Brain microvascular endothelial cell (primary cell): Measurements from ENCODE around the gene SOBP.

Experiments used
- DNase-seq: peaks from one replicate; pipeline ENCODE4 v3.0.0-alpha.2; 2020
- H3K27ac ChIP-seq: fragments of 250-450 bp; sonication (Bioruptor Pico); 2 replicates; pipeline ENCODE4 v1.5.1; 2020; ENCODE audit warnings: mild to moderate bottlenecking, moderate library complexity
- H3K27me3 ChIP-seq: fragments of 250-450 bp; sonication (Bioruptor Pico); replicated peaks from 2 replicates; pipeline ENCODE4 v1.5.1; 2020; ENCODE audit warnings: mild to moderate bottlenecking
- H3K36me3 ChIP-seq: fragments of 250-450 bp; sonication (Bioruptor Pico); replicated peaks from 2 replicates; pipeline ENCODE4 v1.5.1; 2020; ENCODE audit warnings: mild to moderate bottlenecking
- H3K4me3 ChIP-seq: 2 replicates; pipeline ENCODE4 v1.5.1; 2011; ENCODE audit warnings: low read depth, mild to moderate bottlenecking, control low read depth, low read length, moderate library complexity
- in situ Hi-C: cut with HindIII; loops from 2 replicates; pipeline ENCODE4 v1.10.0; 2017; ENCODE audit warnings: low sequenced_read_pairs, low pct_ligation_motif_present
- TF ChIP-seq, protein P1 (sequence below): IDR thresholded peaks from 2 replicates; pipeline ENCODE4 v1.5.1; 2011; ENCODE audit warnings: low read depth, mild to moderate bottlenecking, moderate library complexity, low read length, control low read depth, inconsistent platforms; ENCODE audit errors: missing control alignments

Gene SOBP

DNA sequence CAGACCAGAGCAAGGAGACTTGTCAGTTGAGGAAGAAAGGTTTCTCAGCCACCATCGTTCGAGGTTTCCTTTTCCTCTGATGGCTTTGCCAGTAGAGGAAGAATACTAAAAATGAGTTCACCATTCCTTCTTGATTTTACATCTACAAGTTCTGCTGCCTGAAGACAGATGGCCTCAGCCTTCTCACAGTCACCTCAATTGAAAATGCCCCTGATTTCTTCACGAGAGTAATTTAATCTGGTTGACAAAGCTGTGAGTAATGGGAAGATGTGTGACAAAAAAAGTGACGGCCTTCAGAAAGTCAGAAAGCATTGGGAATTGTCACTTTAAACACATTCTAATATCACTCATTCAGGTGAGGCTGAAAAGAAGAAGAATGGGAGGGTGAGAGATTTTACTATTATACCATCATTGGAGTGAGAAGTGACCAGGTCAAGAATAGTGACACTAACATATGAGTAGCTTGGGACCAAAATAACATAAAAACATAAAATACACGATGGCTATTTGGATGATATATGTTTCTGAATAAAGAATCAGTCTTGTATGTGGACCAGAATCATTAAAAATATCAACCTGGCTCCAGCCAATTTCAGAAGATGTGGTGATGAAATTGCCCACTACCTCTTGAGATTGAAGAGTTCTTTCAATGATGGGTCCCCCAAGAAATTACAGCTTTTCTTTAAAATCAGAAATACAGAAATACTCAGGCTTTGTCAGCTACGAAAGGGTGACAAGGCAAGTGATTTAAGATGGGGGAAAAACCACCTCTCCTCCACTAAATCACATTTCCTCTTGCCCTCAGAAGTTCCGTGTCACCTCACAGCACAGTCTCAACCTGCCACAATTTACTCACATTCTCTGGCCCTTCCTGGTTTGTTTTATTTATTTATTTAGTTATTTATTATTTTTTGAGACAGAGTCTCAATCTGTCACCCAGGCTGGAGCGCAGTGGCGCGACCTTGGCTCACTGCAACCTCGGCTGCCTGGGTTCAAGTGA lies 147.7 kb downstream of the SOBP start:
- Histone ChIP-seq H3K4me3 (no peak overlapping the region), H3K36me3 (no peaks in the 10 kb centered on the region), H3K27ac (no peak overlapping the region), H3K27me3 (peaks cover 3% of the 10 kb centered on the region)
- TF ChIP-seq, protein P1, sequence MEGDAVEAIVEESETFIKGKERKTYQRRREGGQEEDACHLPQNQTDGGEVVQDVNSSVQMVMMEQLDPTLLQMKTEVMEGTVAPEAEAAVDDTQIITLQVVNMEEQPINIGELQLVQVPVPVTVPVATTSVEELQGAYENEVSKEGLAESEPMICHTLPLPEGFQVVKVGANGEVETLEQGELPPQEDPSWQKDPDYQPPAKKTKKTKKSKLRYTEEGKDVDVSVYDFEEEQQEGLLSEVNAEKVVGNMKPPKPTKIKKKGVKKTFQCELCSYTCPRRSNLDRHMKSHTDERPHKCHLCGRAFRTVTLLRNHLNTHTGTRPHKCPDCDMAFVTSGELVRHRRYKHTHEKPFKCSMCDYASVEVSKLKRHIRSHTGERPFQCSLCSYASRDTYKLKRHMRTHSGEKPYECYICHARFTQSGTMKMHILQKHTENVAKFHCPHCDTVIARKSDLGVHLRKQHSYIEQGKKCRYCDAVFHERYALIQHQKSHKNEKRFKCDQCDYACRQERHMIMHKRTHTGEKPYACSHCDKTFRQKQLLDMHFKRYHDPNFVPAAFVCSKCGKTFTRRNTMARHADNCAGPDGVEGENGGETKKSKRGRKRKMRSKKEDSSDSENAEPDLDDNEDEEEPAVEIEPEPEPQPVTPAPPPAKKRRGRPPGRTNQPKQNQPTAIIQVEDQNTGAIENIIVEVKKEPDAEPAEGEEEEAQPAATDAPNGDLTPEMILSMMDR, result no peak
- in situ Hi-C loops, result no loop called here
- DNase-seq, result no peak

DNA sequence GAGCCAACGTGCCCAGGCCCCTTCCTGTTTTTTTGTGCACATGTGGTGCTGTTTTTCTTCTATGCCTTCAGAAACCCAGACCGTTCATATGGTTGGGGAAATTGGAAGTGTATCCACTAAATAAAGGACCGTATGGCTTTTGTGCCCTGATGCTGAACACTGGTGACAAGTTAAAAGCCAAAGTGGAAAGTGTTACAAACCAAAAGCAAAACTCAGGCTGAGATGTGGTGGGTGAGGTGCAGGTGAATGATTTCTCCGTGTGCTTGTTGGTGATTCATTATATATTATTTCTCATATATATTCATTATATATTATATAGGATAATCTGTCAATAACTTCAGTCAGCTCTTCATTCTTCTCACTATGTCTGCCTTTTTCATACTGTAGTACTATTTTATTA lies 148.6 kb downstream of the SOBP start:
- H3K27ac ChIP-seq, result no peak overlapping the region
- H3K4me3 ChIP-seq, result no peak overlapping the region
- no peaks in the 10 kb centered on the region for H3K36me3 ChIP-seq
- peaks cover 3% of the 10 kb centered on the region for H3K27me3 ChIP-seq
- no peak for DNase-seq
- in situ Hi-C loops, result no loop called here
- TF ChIP-seq, protein P1, result no peak

DNA sequence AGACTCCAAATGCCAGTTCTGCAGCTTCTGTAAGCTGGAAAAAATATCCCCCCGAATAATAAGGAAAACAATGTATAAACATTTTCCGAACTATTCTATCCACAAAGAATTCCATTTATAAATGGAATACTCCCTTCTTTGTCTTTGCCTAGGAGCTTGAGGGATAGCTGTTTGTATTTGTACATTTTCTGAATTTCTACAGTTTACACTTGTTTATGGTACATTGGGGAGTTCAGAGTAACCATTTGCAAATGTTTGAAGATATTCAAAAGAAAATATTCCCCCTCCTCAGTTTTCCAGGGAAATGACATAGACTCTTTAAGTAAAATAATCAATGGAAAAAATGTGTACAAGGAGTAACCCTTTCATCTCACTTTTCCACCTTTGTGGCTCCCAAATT lies 149.6 kb downstream of the SOBP start:
- Histone ChIP-seq H3K27ac (no peak overlapping the region), H3K4me3 (no peak overlapping the region), H3K27me3 (peaks cover 3% of the 10 kb centered on the region), H3K36me3 (no peaks in the 10 kb centered on the region)
- in situ Hi-C loops, result no loop called here
- no peak for DNase-seq
- TF ChIP-seq, protein P1, result no peak

DNA sequence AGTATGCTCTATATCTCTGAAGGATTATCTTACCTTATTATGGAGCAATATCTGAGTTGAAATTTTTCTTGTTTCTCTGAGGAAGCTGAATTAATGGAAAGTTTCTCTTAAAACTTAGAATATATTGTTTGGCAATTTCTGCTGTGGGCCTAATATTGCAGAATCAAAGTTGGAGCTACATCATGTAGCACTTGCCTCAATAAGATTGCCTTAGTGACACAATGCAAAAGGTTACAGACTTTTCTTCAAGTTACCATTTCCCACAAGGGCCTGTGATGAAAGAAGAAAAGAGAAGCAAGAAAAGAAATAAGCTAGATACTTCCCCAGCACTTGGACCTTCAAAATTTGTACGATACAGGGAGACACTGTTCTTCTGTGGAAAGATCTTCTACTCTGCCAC lies 151.2 kb downstream of the SOBP start:
- Histone ChIP-seq H3K4me3 (no peak overlapping the region), H3K27me3 (no peaks in the 10 kb centered on the region), H3K27ac (no peak overlapping the region), H3K36me3 (no peaks in the 10 kb centered on the region)
- in situ Hi-C loops, result no loop called here
- TF ChIP-seq, protein P1, result no peak
- no peak for DNase-seq

DNA sequence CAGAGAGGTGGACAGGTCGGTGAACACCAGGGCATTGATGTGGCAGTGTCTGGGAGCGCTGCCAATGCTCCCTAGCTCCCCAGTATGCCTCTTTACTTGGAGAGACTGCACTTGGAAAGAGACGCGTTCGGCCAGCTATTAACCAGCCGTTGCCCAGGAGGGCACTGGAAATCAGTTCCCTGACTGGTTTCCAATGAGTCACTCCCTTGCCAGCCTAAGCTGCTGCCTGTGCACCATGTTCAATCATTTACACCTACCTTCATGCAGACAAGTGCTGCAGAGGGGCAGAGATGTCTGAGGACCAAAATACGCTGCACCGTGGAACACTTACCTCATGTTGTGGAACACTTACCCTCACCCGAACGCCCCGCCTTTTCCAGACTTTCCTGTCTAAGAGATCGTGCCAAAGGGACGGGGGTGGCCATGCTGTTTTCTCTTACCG lies 151.6 kb downstream of the SOBP start:
- DNase-seq, result no peak
- H3K4me3 ChIP-seq, result no peak overlapping the region
- no peaks in the 10 kb centered on the region for H3K36me3 ChIP-seq
- no peak overlapping the region for H3K27ac ChIP-seq
- no peaks in the 10 kb centered on the region for H3K27me3 ChIP-seq
- in situ Hi-C loops, result no loop called here
- TF ChIP-seq, protein P1, result no peak
